Keratinocyte (primary cell): ENCODE results near the gene BMP8B. TPM values are rescaled to one million over a fixed set of nuclear protein-coding genes. Genes with fewer than 3 reads are reported as not detected.

Experiments used
- DNase-seq: peaks from one replicate; pipeline ENCODE4 v3.0.0-alpha.2; 2011; ENCODE audit warnings: low read depth, missing footprints, low spot score
- FAIRE-seq: peaks from 2 replicates; lab custom pipeline; 2011; peaks lifted over from hg19 to GRCh38; lab: Jason Lieb, UNC
- H2AFZ ChIP-seq: 2 replicates; pipeline ENCODE4 v1.6.0; 2012; ENCODE audit warnings: low read length, control low read depth, inconsistent platforms; ENCODE audit not compliant: control insufficient read depth
- H3K27ac ChIP-seq: 2 replicates; pipeline ENCODE4 v1.5.1; 2011; ENCODE audit warnings: low read length; ENCODE audit not compliant: control insufficient read depth, insufficient read depth
- H3K27me3 ChIP-seq: 3 replicates; pipeline ENCODE4 v1.6.0; 2011; ENCODE audit warnings: low read length; ENCODE audit not compliant: control insufficient read depth, insufficient read depth; ENCODE audit errors: extremely low read depth
- H3K36me3 ChIP-seq, 2 experiments: 2 replicates in 1 of 2; 3 replicates in 1 of 2; pipeline ENCODE4 v1.5.1; 2011; ENCODE audit warnings: low read length in 2 of 2, mild to moderate bottlenecking in 1 of 2; ENCODE audit not compliant: control insufficient read depth in 2 of 2, insufficient read depth in 2 of 2; ENCODE audit errors: extremely low read depth in 1 of 2
- H3K4me1 ChIP-seq: 3 replicates; pipeline ENCODE4 v1.5.1; 2011; ENCODE audit warnings: low read length; ENCODE audit not compliant: control insufficient read depth, insufficient read depth; ENCODE audit errors: extremely low read depth
- H3K4me2 ChIP-seq: 3 replicates; pipeline ENCODE4 v1.6.0; 2011; ENCODE audit warnings: low read depth, low read length; ENCODE audit not compliant: control insufficient read depth, insufficient read depth; ENCODE audit errors: extremely low read depth
- H3K4me3 ChIP-seq, 3 experiments: fragments of 200-600 bp in 1 of 3; sonication (generic) in 1 of 3; 2 replicates in 2 of 3; 3 replicates in 1 of 3; pipeline ENCODE4 v1.5.1; 2011 to 2016; ENCODE audit warnings: low read length in 3 of 3, mild to moderate bottlenecking in 3 of 3, control low read depth in 2 of 3, inconsistent platforms in 1 of 3, low read depth in 1 of 3, mixed read lengths in 1 of 3, mixed run types in 1 of 3, moderate library complexity in 1 of 3; ENCODE audit not compliant: control insufficient read depth in 2 of 3, insufficient read depth in 2 of 3; ENCODE audit errors: extremely low read depth in 1 of 3
- H3K79me2 ChIP-seq: 2 replicates; pipeline ENCODE4 v1.6.0; 2012; ENCODE audit warnings: low read length; ENCODE audit not compliant: control insufficient read depth, insufficient read depth
- H3K9ac ChIP-seq: 3 replicates; pipeline ENCODE4 v1.6.0; 2011; ENCODE audit warnings: low read length; ENCODE audit not compliant: control insufficient read depth, insufficient read depth; ENCODE audit errors: extremely low read depth
- H3K9me1 ChIP-seq: 3 replicates; pipeline ENCODE4 v1.6.0; 2011; ENCODE audit warnings: low read length; ENCODE audit not compliant: control insufficient read depth, insufficient read depth; ENCODE audit errors: extremely low read depth
- H3K9me3 ChIP-seq: 2 replicates; pipeline ENCODE4 v1.5.1; 2012; ENCODE audit warnings: low read depth, low read length; ENCODE audit not compliant: control insufficient read depth
- H4K20me1 ChIP-seq: 3 replicates; pipeline ENCODE4 v1.6.0; 2011; ENCODE audit warnings: low read length; ENCODE audit not compliant: control insufficient read depth, insufficient read depth; ENCODE audit errors: extremely low read depth
- EZH2 ChIP-seq: IDR thresholded peaks from one replicate; pipeline ENCODE4 v1.6.1; 2012; ENCODE audit warnings: inconsistent platforms, mild to moderate bottlenecking, low read length, moderate library complexity
- dilution Hi-C: fragments of 300-500 bp; cut with MboI; formaldehyde crosslinking; loops from one replicate; pipeline ENCODE4 v1.7.0; 2020; ENCODE audit warnings: low sequenced_read_pairs; ENCODE audit not compliant: extremely low pct_ligation_motif_present
- polyA plus RNA-seq, 5 experiments: library from polyadenylated mRNA; depleted of rRNA in 3 of 5; stranded (reverse) in 3 of 5; stranded (forward) in 1 of 5; unstranded in 1 of 5; fragments of >200 nt; gene quantifications; 1 replicate in 1 of 5; 2 replicates in 3 of 5; 3 replicates in 1 of 5; pipeline versions ENCODE4 v1.2.1 to v1.2.3, GENCODE V29; 2011 to 2012; ENCODE audit warnings: missing spikeins in 2 of 5, low read depth in 1 of 5, low replicate concordance in 1 of 5
- TF ChIP-seq, protein P1 (sequence below), 3 experiments: IDR thresholded peaks in 1 of 3; conservative IDR thresholded peaks in 1 of 3; optimal IDR thresholded peaks in 1 of 3; 2 replicates in 2 of 3; 3 replicates in 1 of 3; pipeline versions ENCODE3 to v1.5.1; 2011; ENCODE audit warnings: low read length in 3 of 3, mild to moderate bottlenecking in 3 of 3, moderate library complexity in 2 of 3, control low read depth in 1 of 3, inconsistent platforms in 1 of 3; ENCODE audit not compliant: insufficient read depth in 2 of 3; ENCODE audit errors: extremely low read depth in 1 of 3

Gene BMP8B
- polyA plus RNA-seq, 1 donor (not counting 4 experiments of a cell fraction or from before 2014, with no cell fraction given): 0.04 TPM

- FAIRE-seq (no peak), DNase-seq (no peak)
- no peak overlapping the region for H3K4me3 ChIP-seq
- no peak for TF ChIP-seq EZH2
- TF ChIP-seq, protein P1, sequence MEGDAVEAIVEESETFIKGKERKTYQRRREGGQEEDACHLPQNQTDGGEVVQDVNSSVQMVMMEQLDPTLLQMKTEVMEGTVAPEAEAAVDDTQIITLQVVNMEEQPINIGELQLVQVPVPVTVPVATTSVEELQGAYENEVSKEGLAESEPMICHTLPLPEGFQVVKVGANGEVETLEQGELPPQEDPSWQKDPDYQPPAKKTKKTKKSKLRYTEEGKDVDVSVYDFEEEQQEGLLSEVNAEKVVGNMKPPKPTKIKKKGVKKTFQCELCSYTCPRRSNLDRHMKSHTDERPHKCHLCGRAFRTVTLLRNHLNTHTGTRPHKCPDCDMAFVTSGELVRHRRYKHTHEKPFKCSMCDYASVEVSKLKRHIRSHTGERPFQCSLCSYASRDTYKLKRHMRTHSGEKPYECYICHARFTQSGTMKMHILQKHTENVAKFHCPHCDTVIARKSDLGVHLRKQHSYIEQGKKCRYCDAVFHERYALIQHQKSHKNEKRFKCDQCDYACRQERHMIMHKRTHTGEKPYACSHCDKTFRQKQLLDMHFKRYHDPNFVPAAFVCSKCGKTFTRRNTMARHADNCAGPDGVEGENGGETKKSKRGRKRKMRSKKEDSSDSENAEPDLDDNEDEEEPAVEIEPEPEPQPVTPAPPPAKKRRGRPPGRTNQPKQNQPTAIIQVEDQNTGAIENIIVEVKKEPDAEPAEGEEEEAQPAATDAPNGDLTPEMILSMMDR (optimal IDR thresholded peaks at IDR 0.05 in 1 of 3, IDR thresholded peaks at IDR 0.05 in 1 of 3, conservative IDR thresholded peaks at IDR 0.05 in 1 of 3; ENCODE audit: extremely low read depth in 1 of 3, insufficient read depth in 2 of 3, low read length in 3 of 3): no peak
- dilution Hi-C loops: no loop called here
- no peaks in the 10 kb centered on the region for H4K20me1 ChIP-seq
- H3K9me3 ChIP-seq: no peaks in the 10 kb centered on the region
- no peaks in the 10 kb centered on the region for H3K79me2 ChIP-seq
- peaks cover 16% of the 10 kb centered on the region for H3K4me1 ChIP-seq
- H2AFZ ChIP-seq: no peak overlapping the region
- H3K4me2 ChIP-seq: no peak overlapping the region
- H3K9ac ChIP-seq: no peak overlapping the region
- no peaks in the 10 kb centered on the region for H3K9me1 ChIP-seq
- no peaks in the 10 kb centered on the region for H3K36me3 ChIP-seq
- H3K27ac ChIP-seq: no peak overlapping the region
- H3K27me3 ChIP-seq: no peaks in the 10 kb centered on the region
Observed at GRCh38 chr1:39822146-39822545, 33.5 kb upstream of the BMP8B start.

DNA sequence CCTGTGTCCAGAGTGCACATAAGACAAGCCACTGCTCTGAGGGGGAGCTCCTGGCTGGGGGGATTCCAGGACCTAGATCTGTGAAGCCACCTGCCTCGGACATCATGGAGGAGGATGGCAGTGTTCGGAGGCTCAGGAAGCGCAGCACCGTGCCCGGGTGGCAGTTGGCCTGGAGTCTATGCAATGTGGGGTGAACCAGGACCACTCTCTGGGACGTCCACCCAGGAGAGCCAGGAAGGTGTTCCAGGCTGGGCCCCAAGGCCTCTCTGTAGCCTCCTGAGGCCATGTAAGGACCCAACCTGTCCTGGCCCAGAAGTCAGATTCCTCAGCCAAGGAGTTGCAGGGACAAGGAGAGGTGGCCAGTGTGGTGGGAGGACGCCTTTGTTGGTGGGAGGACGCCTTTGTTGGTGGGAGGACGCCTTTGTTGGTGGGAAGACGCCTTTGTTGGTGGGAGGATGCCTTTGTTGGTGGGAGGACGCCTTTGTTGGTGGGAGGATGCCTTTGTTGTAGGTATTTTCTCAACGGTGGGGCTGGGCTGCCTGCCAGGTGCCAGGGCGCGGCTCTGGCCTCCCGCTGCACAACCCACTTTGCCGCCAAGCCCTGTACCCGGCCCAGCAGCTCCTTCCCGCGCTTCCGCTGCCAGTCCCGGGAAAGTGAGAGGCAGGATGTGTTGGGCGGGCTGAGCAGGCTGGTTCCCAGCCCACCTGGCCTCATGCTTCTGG is 30.6 kb upstream of the BMP8B start:
- FAIRE-seq (no peak), DNase-seq (no peak)
- Histone ChIP-seq H4K20me1 (no peaks in the 10 kb centered on the region), H3K79me2 (no peaks in the 10 kb centered on the region), H3K4me2 (no peak overlapping the region), H2AFZ (no peak overlapping the region), H3K9ac (no peak overlapping the region), H3K36me3 (no peaks in the 10 kb centered on the region), H3K4me3 (no peak overlapping the region), H3K9me3 (no peaks in the 10 kb centered on the region), H3K9me1 (no peaks in the 10 kb centered on the region), H3K27me3 (no peaks in the 10 kb centered on the region), H3K27ac (no peak overlapping the region), H3K4me1 (peaks cover 16% of the 10 kb centered on the region)
- dilution Hi-C loops: no loop called here
- TF ChIP-seq EZH2: no peak
- TF ChIP-seq, protein P1 (optimal IDR thresholded peaks at IDR 0.05 in 1 of 3, IDR thresholded peaks at IDR 0.05 in 1 of 3, conservative IDR thresholded peaks at IDR 0.05 in 1 of 3; ENCODE audit: extremely low read depth in 1 of 3, insufficient read depth in 2 of 3, low read length in 3 of 3): no peak
